DND-41 (cell line): ENCODE results near the gene SERTAD1.
"Not testable (repeated sequence)": the region's sequence is repeated elsewhere in the genome, so short reads cannot be mapped to it uniquely, and the experiment has no call there.

ENCODE experiments used
- ATAC-seq: fragments of 200-7000 bp; cut with Tn5 transposase; 3 replicates; pipeline ENCODE4 v1.9.1; 2021; ENCODE audit warnings: low read depth; ENCODE audit not compliant: insufficient read depth
- DNase-seq: peaks from one replicate; pipeline ENCODE4 v3.0.0-alpha.2; 2020
- H2AFZ ChIP-seq: 2 replicates; pipeline ENCODE4 v1.6.0; 2012; ENCODE audit warnings: low read depth, low read length
- H3K27ac ChIP-seq: 2 replicates; pipeline ENCODE4 v1.5.1; 2012; ENCODE audit warnings: low read length, inconsistent platforms
- H3K27me3 ChIP-seq: fragments of 200-600 bp; sonication (generic); 2 replicates; pipeline ENCODE4 v1.6.0; 2012; ENCODE audit warnings: low read length, mild to moderate bottlenecking, inconsistent platforms; ENCODE audit not compliant: insufficient read depth, poor library complexity
- H3K36me3 ChIP-seq: 2 replicates; pipeline ENCODE4 v1.5.1; 2012; ENCODE audit warnings: low read length, inconsistent platforms; ENCODE audit not compliant: insufficient read depth
- H3K4me1 ChIP-seq: 2 replicates; pipeline ENCODE4 v1.5.1; 2012; ENCODE audit warnings: mild to moderate bottlenecking, low read length; ENCODE audit not compliant: insufficient read depth
- H3K4me2 ChIP-seq: 2 replicates; pipeline ENCODE4 v1.6.0; 2012; ENCODE audit warnings: mild to moderate bottlenecking, moderate library complexity, low read length, inconsistent platforms; ENCODE audit not compliant: insufficient read depth
- H3K4me3 ChIP-seq, 2 experiments: fragments of 200-600 bp in 1 of 2; shearing (Covaris generic) in 1 of 2; 2 replicates each; pipeline ENCODE4 v1.5.1; 2012 to 2016; ENCODE audit warnings: inconsistent platforms in 2 of 2, low read length in 2 of 2, mild to moderate bottlenecking in 2 of 2, low read depth in 1 of 2, moderate library complexity in 1 of 2
- H3K79me2 ChIP-seq: 2 replicates; pipeline ENCODE4 v1.6.0; 2012; ENCODE audit warnings: low read length, inconsistent platforms; ENCODE audit not compliant: insufficient read depth
- H3K9ac ChIP-seq: 2 replicates; pipeline ENCODE4 v1.6.0; 2012; ENCODE audit warnings: low read depth, mild to moderate bottlenecking, inconsistent platforms, low read length, moderate library complexity
- H3K9me3 ChIP-seq: 2 replicates; pipeline ENCODE4 v1.5.1; 2012; ENCODE audit warnings: low read length, moderate library complexity, mild to moderate bottlenecking, inconsistent platforms; ENCODE audit not compliant: insufficient read depth, severe bottlenecking
- H4K20me1 ChIP-seq: 2 replicates; pipeline ENCODE4 v1.6.0; 2012; ENCODE audit warnings: low read length; ENCODE audit not compliant: insufficient read depth
- CTCF ChIP-seq: IDR thresholded peaks from 2 replicates; pipeline ENCODE4 v1.5.1; 2012; ENCODE audit warnings: borderline replicate concordance, low read length, moderate library complexity, mild to moderate bottlenecking; ENCODE audit not compliant: poor library complexity, severe bottlenecking; ENCODE audit errors: extremely low read depth
- EZH2 ChIP-seq: IDR thresholded peaks from 3 replicates; pipeline ENCODE4 v1.6.1; 2012; ENCODE audit warnings: borderline replicate concordance, low read depth, mild to moderate bottlenecking, moderate library complexity, low read length, inconsistent platforms; ENCODE audit not compliant: severe bottlenecking

Gene SERTAD1

GRCh38 chr19:40458597-40458974 is 32.8 kb upstream of the SERTAD1 start:
- Histone ChIP-seq H3K4me3 (no peak overlapping the region), H3K9me3 (no peaks in the 10 kb centered on the region), H3K27ac (no peak overlapping the region), H2AFZ (no peak overlapping the region), H3K9ac (no peak overlapping the region), H3K4me1 (no peaks in the 10 kb centered on the region), H3K79me2 (no peaks in the 10 kb centered on the region), H3K4me2 (no peak overlapping the region), H3K27me3 (no peaks in the 10 kb centered on the region), H3K36me3 (0 out of 2 replicates have a peak, but pooled peaks cover 4% of the 10 kb centered on the region), H4K20me1 (no peaks in the 10 kb centered on the region)
- TF ChIP-seq CTCF (no peak), EZH2 (no peak)
- no peak for ATAC-seq
- DNase-seq = no peak

- ATAC-seq = no peak
- Histone ChIP-seq H3K36me3 (0 out of 2 replicates have a peak, but pooled peaks cover 4% of the 10 kb centered on the region), H2AFZ (no peak overlapping the region), H3K9me3 (no peaks in the 10 kb centered on the region), H3K27ac (no peak overlapping the region), H3K79me2 (no peaks in the 10 kb centered on the region), H3K4me1 (no peaks in the 10 kb centered on the region), H3K27me3 (no peaks in the 10 kb centered on the region), H4K20me1 (no peaks in the 10 kb centered on the region), H3K9ac (no peak overlapping the region), H3K4me2 (no peak overlapping the region), H3K4me3 (no peak overlapping the region)
- no peak for TF ChIP-seq EZH2
- no peak for TF ChIP-seq CTCF
- no peak for DNase-seq
Observed at GRCh38 chr19:40457953-40458596, 32.3 kb upstream of the SERTAD1 start.

- Histone ChIP-seq H4K20me1 (no peaks in the 10 kb centered on the region), H3K4me3 (no peak overlapping the region), H3K27me3 (no peaks in the 10 kb centered on the region), H3K79me2 (no peaks in the 10 kb centered on the region), H2AFZ (no peak overlapping the region), H3K27ac (no peak overlapping the region), H3K36me3 (0 out of 2 replicates have a peak, but pooled peaks cover 4% of the 10 kb centered on the region), H3K4me2 (no peak overlapping the region), H3K9ac (no peak overlapping the region), H3K9me3 (no peaks in the 10 kb centered on the region), H3K4me1 (no peaks in the 10 kb centered on the region)
- DNase-seq = no peak
- no peak for ATAC-seq
- TF ChIP-seq EZH2 (no peak), CTCF (no peak)
Observed at GRCh38 chr19:40457048-40457447, 31.3 kb upstream of the SERTAD1 start.

- not testable (repeated sequence) for H4K20me1 ChIP-seq, DNase-seq, H3K4me2 ChIP-seq, H3K9ac ChIP-seq, H2AFZ ChIP-seq, H3K36me3 ChIP-seq, H3K4me1 ChIP-seq, H3K4me3 ChIP-seq, H3K27ac ChIP-seq, H3K79me2 ChIP-seq, H3K27me3 ChIP-seq, ATAC-seq, H3K9me3 ChIP-seq
Observed at GRCh38 chr19:40453943-40454342, 28.2 kb upstream of the SERTAD1 start.
